Tibial nerve (tissue), 4 donors: ENCODE results near the gene IBSP. TPM values are rescaled to one million over a fixed set of nuclear protein-coding genes. Genes with fewer than 3 reads are reported as not detected.

Experiments used
- DNase-seq, 2 donors: peaks; one replicate each; pipeline ENCODE4 v3.0.0-alpha.2; 2019; ENCODE audit warnings: low spot score in 2 of 2
- H3K27ac ChIP-seq, 4 donors: fragments of 200-600 bp; sonication (generic) in 3 of 4; one replicate each; pipeline ENCODE4 v1.5.1; 2017 to 2019; ENCODE audit warnings: mild to moderate bottlenecking in 1 of 4
- H3K27me3 ChIP-seq, 2 donors: fragments of 200-600 bp; sonication (generic) in 1 of 2; one replicate each; pipeline versions ENCODE4 v1.5.1 to v1.6.0; 2017 to 2019
- H3K36me3 ChIP-seq, 3 donors: fragments of 200-600 bp; sonication (generic); one replicate each; pipeline ENCODE4 v1.5.1; 2018 to 2019
- H3K4me1 ChIP-seq, 4 donors: fragments of 200-600 bp; sonication (generic) in 3 of 4; one replicate each; pipeline ENCODE4 v1.5.1; 2017 to 2019
- H3K4me3 ChIP-seq, 4 donors: fragments of 200-600 bp; sonication (generic) in 3 of 4; one replicate each; pipeline ENCODE4 v1.5.1; 2017 to 2019; ENCODE audit warnings: mild to moderate bottlenecking in 1 of 4, moderate library complexity in 1 of 4
- H3K9me3 ChIP-seq, 4 donors: fragments of 200-600 bp; sonication (generic) in 3 of 4; one replicate each; pipeline ENCODE4 v1.5.1; 2017 to 2019
- CTCF ChIP-seq, 5 experiments: fragments of 200-600 bp in 3 of 5; fragments of 450-650 bp in 2 of 5; sonication (generic) in 3 of 5; IDR thresholded peaks; one replicate each; pipeline ENCODE4 v1.5.1; 2016 to 2019; ENCODE audit warnings: antibody characterized with exemption in 5 of 5, mild to moderate bottlenecking in 3 of 5, moderate library complexity in 2 of 5
- EP300 ChIP-seq, 2 donors: sonication (generic); formaldehyde crosslinking; IDR thresholded peaks; one replicate each; pipeline ENCODE4 v1.6.1; 2017; ENCODE audit warnings: antibody characterized with exemption in 2 of 2, mild to moderate bottlenecking in 1 of 2
- POLR2A ChIP-seq, 2 donors: fragments of 450-650 bp; IDR thresholded peaks; one replicate each; pipeline ENCODE4 v1.6.1; 2017; ENCODE audit warnings: antibody characterized with exemption in 2 of 2, mild to moderate bottlenecking in 2 of 2, moderate library complexity in 2 of 2
- WGBS, 2 donors: methylation state at CpG; one replicate each; pipeline ENCODE4 v1.1.5; 2018; 5-methylcytosine and 5-hydroxymethylcytosine counted together
- total RNA-seq, 4 donors: library from RNA; depleted of rRNA; stranded (reverse); fragments of >200 nt; gene quantifications; one replicate each; pipeline ENCODE4 v1.1.0, GENCODE V29; 2016

Gene IBSP
- total RNA-seq, 4 donors from 2014 or later, result not detected

- no peak for TF ChIP-seq POLR2A (IDR thresholded peaks at IDR 0.05)
- TF ChIP-seq CTCF (IDR thresholded peaks at IDR 0.05), result no peak
- no peak for TF ChIP-seq EP300 (IDR thresholded peaks at IDR 0.05)
- Histone ChIP-seq H3K9me3 (no peaks in the 10 kb centered on the region), H3K27me3 (no peaks in the 10 kb centered on the region), H3K4me3 (no peak overlapping the region), H3K27ac (no peak overlapping the region), H3K4me1 (no peaks in the 10 kb centered on the region), H3K36me3 (no peaks in the 10 kb centered on the region)
- DNase-seq, result no peak
- WGBS, 2 donors, result 71 to 78% methylated on average over 2 of the region's 2 CpGs
Measured at GRCh38 chr4:87805971-87806370, 6.6 kb downstream of the IBSP start.

- Histone ChIP-seq H3K4me1 (no peaks in the 10 kb centered on the region), H3K36me3 (no peaks in the 10 kb centered on the region), H3K27ac (no peak overlapping the region), H3K9me3 (no peaks in the 10 kb centered on the region), H3K4me3 (no peak overlapping the region), H3K27me3 (no peaks in the 10 kb centered on the region)
- 81 to 83% methylated on average over 3 of the region's 3 CpGs for WGBS, 2 donors
- no peak for TF ChIP-seq EP300 (IDR thresholded peaks at IDR 0.05)
- no peak for TF ChIP-seq CTCF (IDR thresholded peaks at IDR 0.05)
- TF ChIP-seq POLR2A (IDR thresholded peaks at IDR 0.05), result no peak
- DNase-seq, result no peak
Measured at GRCh38 chr4:87806520-87806919, 7.2 kb downstream of the IBSP start.

- WGBS, 2 donors, result 66 to 74% methylated on average over 3 of the region's 3 CpGs
- Histone ChIP-seq H3K27me3 (no peaks in the 10 kb centered on the region), H3K36me3 (no peaks in the 10 kb centered on the region), H3K27ac (no peak overlapping the region), H3K4me1 (no peaks in the 10 kb centered on the region), H3K4me3 (no peak overlapping the region), H3K9me3 (no peaks in the 10 kb centered on the region)
- DNase-seq, result peak in 1 of 2 donors; percentile 13
- TF ChIP-seq EP300 (IDR thresholded peaks at IDR 0.05) (peak in 1 of 2 donors; percentile 78), POLR2A (IDR thresholded peaks at IDR 0.05) (no peak), CTCF (IDR thresholded peaks at IDR 0.05) (no peak)
Measured at GRCh38 chr4:87807402-87807801, 8.0 kb downstream of the IBSP start.

- Histone ChIP-seq H3K4me3 (no peak overlapping the region), H3K4me1 (no peaks in the 10 kb centered on the region), H3K36me3 (no peaks in the 10 kb centered on the region), H3K27ac (no peak overlapping the region), H3K27me3 (no peaks in the 10 kb centered on the region), H3K9me3 (peaks cover 0 to 4% (median 0%) of the 10 kb centered on the region in 4 donors)
- DNase-seq, result no peak
- TF ChIP-seq EP300 (IDR thresholded peaks at IDR 0.05), result no peak
- TF ChIP-seq CTCF (IDR thresholded peaks at IDR 0.05), result no peak
- TF ChIP-seq POLR2A (IDR thresholded peaks at IDR 0.05), result no peak
- WGBS, 2 donors, result 84 to 91% methylated on average over 2 of the region's 2 CpGs
Measured at GRCh38 chr4:87811977-87812376, 12.6 kb downstream of the IBSP start.

- WGBS, 2 donors, result 57 to 59% methylated on average over 8 of the region's 8 CpGs
- no peaks in the 10 kb centered on the region for H3K9me3 ChIP-seq
- no peaks in the 10 kb centered on the region for H3K36me3 ChIP-seq
- H3K4me3 ChIP-seq, result no peak overlapping the region
- no peaks in the 10 kb centered on the region for H3K4me1 ChIP-seq
- DNase-seq, result no peak
- no peak overlapping the region for H3K27ac ChIP-seq
- no peak for TF ChIP-seq EP300 (IDR thresholded peaks at IDR 0.05)
- TF ChIP-seq POLR2A (IDR thresholded peaks at IDR 0.05), result no peak
- TF ChIP-seq CTCF (IDR thresholded peaks at IDR 0.05), result no peak
- no peaks in the 10 kb centered on the region for H3K27me3 ChIP-seq
Measured at GRCh38 chr4:87819281-87819919, 20.0 kb downstream of the IBSP start.
